Stimulated activated CD4-positive, alpha-beta T cell treated with anti-CD3 and anti-CD28 coated beads, Interleukin-1b, Interleukin-23, amount 100 ng/mL, for 48 hours (primary cell): ENCODE measurements around the gene HDAC8.
"Not testable (repeated sequence)": the region's sequence is repeated elsewhere in the genome, so short reads cannot be mapped to it uniquely, and the experiment has no call there.

Experiments
- DNase-seq: peaks from one replicate; pipeline ENCODE4 v3.0.0-alpha.2; 2020

Gene HDAC8

DNA sequence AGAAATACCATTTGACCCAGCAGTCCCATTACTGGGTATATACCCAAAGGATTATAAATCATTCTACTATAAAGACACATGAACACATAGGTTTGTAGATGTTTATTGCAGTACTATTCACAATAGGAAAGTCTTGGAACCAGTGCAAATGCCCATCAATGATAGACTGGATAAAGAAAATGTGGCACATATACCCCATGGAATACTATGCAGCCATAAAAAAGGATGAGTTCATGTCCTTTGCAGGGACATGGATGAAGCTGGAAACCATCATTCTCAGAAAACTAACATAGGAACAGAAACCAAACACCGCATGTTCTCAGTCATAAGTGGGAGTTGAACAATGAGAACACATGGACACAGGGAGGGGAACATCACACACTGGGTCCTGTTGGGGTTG is 123.6 kb downstream of the HDAC8 start:
- not testable (repeated sequence) for DNase-seq

DNA sequence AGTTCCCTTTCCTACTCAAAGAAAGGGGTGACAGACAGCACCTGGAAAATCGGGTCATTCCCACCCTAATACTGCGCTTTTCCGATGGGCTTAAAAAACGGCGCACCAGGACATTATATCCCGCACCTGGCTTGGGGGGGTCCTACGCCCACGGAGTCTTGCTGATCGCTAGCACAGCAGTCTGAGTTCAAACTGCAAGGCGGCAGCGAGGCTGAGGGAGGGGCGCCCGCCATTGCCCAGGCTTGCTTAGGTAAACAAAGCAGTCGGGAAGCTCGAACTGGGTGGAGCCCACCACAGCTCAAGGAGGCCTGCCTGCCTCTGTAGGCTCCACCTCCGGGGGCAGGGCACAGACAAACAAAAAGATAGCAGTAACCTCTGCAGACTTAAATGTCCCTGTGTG is 131.9 kb downstream of the HDAC8 start:
- DNase-seq: not testable (repeated sequence)

- no peak for DNase-seq
Observed at GRCh38 chrX:72436010-72436409, 136.6 kb downstream of the HDAC8 start.

GRCh38 chrX:72430405-72430968 is 142.2 kb downstream of the HDAC8 start:
- DNase-seq: no peak

- no peak for DNase-seq
Observed at GRCh38 chrX:72421797-72422196, 150.8 kb downstream of the HDAC8 start.

DNA sequence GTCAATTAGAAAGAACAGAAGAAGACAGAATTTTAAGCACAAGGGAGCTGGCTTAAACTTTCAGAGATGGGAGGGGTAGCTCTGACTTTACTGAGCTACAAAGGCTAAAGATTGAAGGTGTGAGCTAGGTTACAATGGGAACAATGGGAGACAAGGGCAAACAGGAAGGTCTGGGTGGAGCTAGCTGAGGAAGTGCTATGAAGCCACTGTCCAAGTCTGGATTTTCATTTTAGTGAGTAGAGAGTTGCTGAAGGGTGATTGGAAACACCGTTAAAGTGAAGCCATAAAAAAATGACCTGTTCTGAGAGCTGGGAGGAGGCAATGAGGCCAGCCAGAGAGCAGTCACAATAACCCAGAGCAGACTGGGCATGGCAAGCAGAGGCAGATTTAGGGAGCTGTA is 162.7 kb downstream of the HDAC8 start:
- DNase-seq: no peak

- DNase-seq: no peak
Observed at GRCh38 chrX:72408885-72409284, 163.8 kb downstream of the HDAC8 start.

GRCh38 chrX:72405136-72405535 is 167.5 kb downstream of the HDAC8 start:
- not testable (repeated sequence) for DNase-seq

- DNase-seq: no peak
Observed at GRCh38 chrX:72402614-72403013, 170.0 kb downstream of the HDAC8 start.

DNA sequence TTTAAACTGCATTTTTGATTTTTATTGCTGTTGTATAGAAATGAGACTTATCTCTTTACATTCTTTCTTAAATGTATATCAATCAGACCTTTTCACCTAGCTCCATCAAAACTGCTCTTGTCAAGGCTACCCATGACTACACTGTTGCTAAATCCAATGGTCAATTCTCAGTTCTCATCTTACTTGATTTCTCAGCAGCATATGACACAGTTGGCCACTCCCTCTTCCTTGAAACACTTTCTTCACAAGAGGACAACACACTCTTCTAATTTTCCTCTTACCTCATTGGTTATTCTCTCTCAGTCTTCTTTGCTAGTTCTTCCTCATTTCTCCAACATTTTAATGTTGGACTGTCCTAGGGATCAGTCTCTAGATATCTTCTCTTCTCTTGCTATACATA is 172.8 kb downstream of the HDAC8 start:
- no peak for DNase-seq

DNA sequence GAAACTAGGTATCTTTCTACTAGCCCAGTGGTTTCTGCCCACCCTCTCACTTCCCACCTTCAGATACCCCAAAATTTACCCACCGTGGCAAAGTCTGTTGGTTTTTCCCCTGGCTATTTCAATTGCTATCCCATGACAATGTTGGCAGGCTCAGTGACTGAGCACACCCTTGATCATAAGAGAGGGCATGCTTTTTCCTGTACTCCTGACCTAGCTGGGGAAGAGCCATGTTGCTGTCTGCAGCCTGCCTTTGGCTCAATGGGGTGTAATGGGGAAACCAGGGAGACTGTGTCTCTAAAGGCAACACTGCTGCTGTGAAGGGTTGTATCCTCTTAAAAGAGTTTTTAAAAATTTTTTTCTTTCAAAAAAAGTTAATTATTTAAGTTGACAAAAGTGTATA is 176.5 kb downstream of the HDAC8 start:
- no peak for DNase-seq

DNA sequence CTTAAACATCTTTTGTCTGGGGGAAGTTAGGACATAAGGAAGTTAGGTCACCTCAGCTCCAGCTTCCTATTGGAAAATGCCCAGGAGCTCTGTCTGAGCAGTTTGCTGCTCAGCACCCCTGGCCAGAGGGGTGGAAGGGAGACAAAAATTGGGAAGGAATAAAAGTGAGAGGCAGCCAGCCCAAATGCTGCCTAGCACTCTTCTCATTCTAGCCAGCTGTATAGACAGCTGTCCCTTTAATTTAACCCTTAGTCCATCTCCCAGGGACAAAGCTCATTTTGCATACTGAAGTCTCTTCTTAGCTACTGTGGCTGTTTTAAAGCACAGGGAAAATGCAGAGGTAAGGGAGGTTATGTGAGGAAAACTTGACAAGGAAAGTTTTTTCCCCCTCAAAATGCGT is 177.4 kb downstream of the HDAC8 start:
- DNase-seq: no peak

GRCh38 chrX:72394518-72395170 is 178.0 kb downstream of the HDAC8 start:
- DNase-seq: no peak

GRCh38 chrX:72393836-72394517 is 178.7 kb downstream of the HDAC8 start:
- DNase-seq: no peak

DNA sequence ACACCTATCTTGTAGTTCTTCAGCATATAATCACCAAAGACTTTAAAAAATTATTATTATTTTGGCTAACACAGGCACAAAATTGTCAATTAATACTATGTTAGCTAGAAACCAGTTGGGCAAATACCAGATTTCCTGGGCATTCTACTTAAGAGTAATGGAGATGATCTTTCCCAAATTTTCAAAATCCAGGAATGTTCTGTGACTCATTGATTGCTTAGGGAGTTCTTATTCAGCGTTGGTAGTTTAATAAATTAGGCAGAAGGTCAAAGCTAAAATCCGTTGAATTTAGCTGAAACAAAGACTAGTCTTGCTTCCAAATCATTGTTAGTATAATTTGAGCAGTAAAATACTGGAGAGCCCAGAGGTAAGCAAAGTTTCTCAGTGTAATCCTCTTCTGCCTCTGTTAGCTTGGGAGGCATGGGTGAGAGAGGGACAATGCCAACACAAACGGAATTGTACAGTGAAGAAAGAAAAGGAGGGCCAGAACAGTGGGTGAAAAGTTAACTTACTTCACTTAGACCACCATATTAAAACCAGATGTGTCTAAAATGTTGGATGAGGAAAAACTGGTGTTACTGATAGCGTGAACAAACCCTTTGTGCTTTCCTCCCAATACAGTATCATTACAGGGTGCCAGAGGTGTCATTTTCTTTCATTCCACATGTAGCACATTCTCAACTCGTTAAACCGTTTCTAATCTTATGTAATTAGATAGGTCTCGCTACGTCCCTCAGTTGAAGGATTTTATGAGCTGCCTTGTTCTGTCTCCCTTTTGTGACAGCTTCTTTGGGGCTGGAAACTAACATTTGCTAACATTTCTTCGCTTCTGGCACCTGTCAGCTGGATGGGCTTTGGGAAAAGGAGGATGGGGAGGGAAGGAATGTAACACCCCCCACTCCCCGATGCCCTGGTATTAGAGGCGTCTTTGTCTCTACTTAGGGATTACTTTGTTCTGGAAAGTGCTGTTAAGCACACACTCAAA is 179.5 kb downstream of the HDAC8 start:
- DNase-seq: no peak

GRCh38 chrX:72392042-72392441 is 180.6 kb downstream of the HDAC8 start:
- no peak for DNase-seq

- DNase-seq: no peak
Observed at GRCh38 chrX:72387247-72387646, 185.4 kb downstream of the HDAC8 start.

DNA sequence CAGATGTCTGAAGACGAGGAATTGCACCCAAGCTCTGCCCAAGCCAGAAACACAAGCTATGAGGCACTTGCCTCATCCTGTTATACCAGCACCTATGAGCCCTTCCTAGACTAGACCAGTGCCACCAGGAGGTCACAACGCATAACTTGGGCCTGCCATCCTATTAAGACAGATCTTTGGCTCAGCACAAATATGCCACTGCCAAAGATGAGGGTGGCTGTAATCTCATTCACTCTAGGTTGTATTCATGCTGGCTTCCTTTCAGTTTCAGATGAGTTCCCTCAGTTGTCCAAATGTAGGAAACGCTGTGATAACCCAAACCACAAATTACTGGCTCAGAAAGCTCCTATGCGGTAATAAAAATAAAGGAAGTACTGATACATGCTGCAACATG is 190.4 kb downstream of the HDAC8 start:
- no peak for DNase-seq

- DNase-seq: no peak
Observed at GRCh38 chrX:72381439-72382201, 191.0 kb downstream of the HDAC8 start.

DNA sequence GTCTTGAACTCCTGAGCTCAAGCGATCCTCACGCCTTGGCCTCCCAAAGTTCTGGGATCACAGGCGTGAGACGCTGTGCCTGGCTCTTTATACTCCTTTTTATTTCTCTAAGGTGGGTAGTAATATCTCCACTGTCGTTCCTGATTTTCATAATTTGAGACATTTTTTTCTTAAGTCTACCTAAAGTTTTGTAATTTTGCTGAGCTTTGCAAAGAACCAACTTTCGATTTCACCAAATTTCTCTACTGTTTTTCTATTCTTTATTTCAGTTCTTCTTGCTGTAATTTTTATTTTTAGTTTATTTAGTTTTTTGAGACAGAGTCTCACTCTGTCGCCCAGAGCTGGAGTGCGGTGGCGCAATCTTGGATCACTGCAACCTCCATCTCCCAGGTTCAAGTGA is 196.5 kb downstream of the HDAC8 start:
- no peak for DNase-seq

- no peak for DNase-seq
Observed at GRCh38 chrX:72373136-72373535, 199.5 kb downstream of the HDAC8 start.

GRCh38 chrX:72372735-72373134 is 199.9 kb downstream of the HDAC8 start:
- no peak for DNase-seq

GRCh38 chrX:72371405-72371804 is 201.2 kb downstream of the HDAC8 start:
- no peak for DNase-seq
